PC-3 (cell line): ENCODE measurements around the gene NOS1. TPM values are rescaled to one million over a fixed set of nuclear protein-coding genes. Genes with fewer than 3 reads are reported as not detected.

ENCODE experiments used
- ATAC-seq: fragments of 200-7000 bp; cut with Tn5 transposase; 2 replicates; pipeline ENCODE4 v1.9.1; 2020; ENCODE audit warnings: mild to moderate bottlenecking, moderate library complexity
- BruUV-seq: library from RNA; stranded (reverse); fragments of 400-500 nt; replicated peaks from 2 replicates; lab custom pipeline; 2021; lab: Mats Ljungman, UMichigan
- CTCF ChIA-PET: fragments of 300-600 bp; sonication (Branson Sonifier 250); formaldehyde crosslinking; loops from one replicate; lab custom pipeline; 2022; ENCODE audit warnings: antibody characterized with exemption; lab: Charles Lee
- POLR2A ChIA-PET: fragments of 300-600 bp; sonication (Branson Sonifier 250); formaldehyde crosslinking; loops from one replicate; lab custom pipeline; 2022; ENCODE audit warnings: antibody characterized with exemption; ENCODE audit not compliant: unreplicated experiment; lab: Charles Lee
- DNase-seq: peaks from one replicate; pipeline ENCODE4 v3.0.0-alpha.2; 2015
- H2AFZ ChIP-seq: fragments of 300-600 bp; sonication (generic); 2 replicates; pipeline ENCODE4 v1.6.0; 2016; ENCODE audit warnings: antibody characterized with exemption, low read length
- H3F3A ChIP-seq: fragments of 300-600 bp; sonication (generic); one replicate; pipeline ENCODE4 v1.6.0; 2017; ENCODE audit warnings: antibody characterized with exemption, low read length, control low read depth, mild to moderate bottlenecking; ENCODE audit not compliant: unreplicated experiment
- H3K27ac ChIP-seq: fragments of 300-600 bp; sonication (generic); 2 replicates; pipeline ENCODE4 v1.5.1; 2016; ENCODE audit warnings: mild to moderate bottlenecking, low read length
- H3K27me3 ChIP-seq: fragments of 300-600 bp; sonication (generic); 2 replicates; pipeline ENCODE4 v1.6.1; 2016; ENCODE audit warnings: low read length, mixed read lengths
- H3K36me3 ChIP-seq: fragments of 300-600 bp; sonication (generic); 2 replicates; pipeline ENCODE4 v1.6.1; 2016; ENCODE audit warnings: low read depth, mixed run types, low read length, mixed read lengths
- H3K4me1 ChIP-seq: fragments of 300-600 bp; sonication (generic); 2 replicates; pipeline ENCODE4 v1.5.1; 2016; ENCODE audit warnings: low read length; ENCODE audit not compliant: insufficient read depth
- H3K4me2 ChIP-seq: fragments of 300-600 bp; sonication (generic); 2 replicates; pipeline ENCODE4 v1.6.0; 2016; ENCODE audit warnings: low read length
- H3K4me3 ChIP-seq: fragments of 300-600 bp; sonication (generic); 2 replicates; pipeline ENCODE4 v1.5.1; 2016; ENCODE audit warnings: mild to moderate bottlenecking, low read length, mixed read lengths
- H3K79me2 ChIP-seq: fragments of 300-600 bp; sonication (generic); 2 replicates; pipeline ENCODE4 v1.6.1; 2017; ENCODE audit warnings: low read length, mixed read lengths
- H3K9ac ChIP-seq: fragments of 300-600 bp; sonication (generic); 2 replicates; pipeline ENCODE4 v1.6.0; 2016; ENCODE audit warnings: mild to moderate bottlenecking, low read length
- H3K9me2 ChIP-seq: fragments of 300-600 bp; sonication (generic); replicated peaks from 2 replicates; pipeline ENCODE4 v1.6.1; 2016; ENCODE audit warnings: mixed run types, low read length, mixed read lengths
- H3K9me3 ChIP-seq: fragments of 300-600 bp; sonication (generic); 2 replicates; pipeline ENCODE4 v1.6.1; 2016; ENCODE audit warnings: low read length, mixed read lengths
- H4K20me1 ChIP-seq: fragments of 300-600 bp; sonication (generic); 2 replicates; pipeline ENCODE4 v1.6.1; 2016; ENCODE audit warnings: low read length, mixed read lengths
- EZH2 ChIP-seq: fragments of 300-600 bp; sonication (generic); IDR thresholded peaks from one replicate; pipeline ENCODE4 v1.6.1; 2017; ENCODE audit warnings: antibody characterized with exemption, mild to moderate bottlenecking, low read length; ENCODE audit not compliant: unreplicated experiment
- EZH2phosphoT487 ChIP-seq: fragments of 300-600 bp; sonication (generic); IDR thresholded peaks from 2 replicates; pipeline ENCODE4 v1.6.1; 2018; ENCODE audit warnings: mild to moderate bottlenecking, antibody characterized with exemption, low read length, borderline replicate concordance
- intact Hi-C: fragments of 100-400 bp; cut with micrococcal nuclease; formaldehyde crosslinking; loops from 2 replicates; pipeline ENCODE4 v1.9.0; 2023
- total RNA-seq: library from RNA; depleted of rRNA; stranded (reverse); fragments of >200 nt; gene quantifications from 2 replicates; pipeline ENCODE4 v1.2.3, GENCODE V29; 2014
- TF ChIP-seq, protein P1 (sequence below): fragments of 300-600 bp; sonication (generic); conservative IDR thresholded peaks from 2 replicates; pipeline ENCODE4 v1.5.1; 2017; ENCODE audit warnings: antibody characterized with exemption, low read depth, mild to moderate bottlenecking, low read length

NOS1 gene
- total RNA-seq, 1 experiment from 2014 or later: 0.11 TPM

DNA sequence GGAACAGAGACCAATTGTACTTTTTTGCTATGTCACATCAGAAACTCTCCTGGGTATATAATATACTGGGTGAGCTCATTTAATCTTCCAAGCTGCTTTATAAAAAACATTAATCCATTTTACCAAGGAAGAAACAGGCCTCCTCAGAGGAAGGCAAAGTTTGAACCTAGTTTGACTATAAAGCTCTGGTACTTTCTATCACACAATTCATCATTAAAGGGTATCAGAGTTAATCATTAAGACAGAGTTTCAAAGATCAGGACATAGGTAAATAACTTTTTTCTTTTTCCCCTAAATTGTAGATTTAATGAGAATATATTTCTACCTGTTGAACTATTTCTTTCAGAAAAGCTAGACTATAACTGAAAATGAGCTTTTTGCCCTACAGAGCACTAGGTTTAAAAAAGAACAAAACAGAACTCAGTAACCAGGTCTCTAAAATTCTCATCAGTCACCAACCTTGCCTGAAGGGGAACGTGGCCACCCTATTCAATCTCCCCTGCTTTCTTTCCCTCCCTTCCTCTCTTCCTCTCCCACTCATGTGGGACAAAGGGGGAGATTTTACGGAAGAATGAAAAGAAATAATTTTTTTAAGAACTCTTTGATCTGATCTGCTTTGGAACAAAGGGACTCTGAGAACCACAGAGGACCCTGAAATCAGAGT is 189.8 kb downstream of the NOS1 start:
- intact Hi-C loops: no loop called here
- H3K36me3 ChIP-seq: peaks cover 71% of the 10 kb centered on the region
- no peaks in the 10 kb centered on the region for H3K9me2 ChIP-seq
- no TSS peak for BruUV-seq
- no peak overlapping the region for H3K27ac ChIP-seq
- no peaks in the 10 kb centered on the region for H3K9me3 ChIP-seq
- H3F3A ChIP-seq: no peaks in the 10 kb centered on the region
- no peaks in the 10 kb centered on the region for H3K79me2 ChIP-seq
- H4K20me1 ChIP-seq: no peaks in the 10 kb centered on the region
- no peak overlapping the region for H2AFZ ChIP-seq
- H3K4me3 ChIP-seq: no peak overlapping the region
- no peak overlapping the region for H3K4me2 ChIP-seq
- H3K9ac ChIP-seq: no peak overlapping the region
- DNase-seq (no peak), ATAC-seq (no peak)
- no peaks in the 10 kb centered on the region for H3K27me3 ChIP-seq
- no peaks in the 10 kb centered on the region for H3K4me1 ChIP-seq
- TF ChIP-seq, protein P1, sequence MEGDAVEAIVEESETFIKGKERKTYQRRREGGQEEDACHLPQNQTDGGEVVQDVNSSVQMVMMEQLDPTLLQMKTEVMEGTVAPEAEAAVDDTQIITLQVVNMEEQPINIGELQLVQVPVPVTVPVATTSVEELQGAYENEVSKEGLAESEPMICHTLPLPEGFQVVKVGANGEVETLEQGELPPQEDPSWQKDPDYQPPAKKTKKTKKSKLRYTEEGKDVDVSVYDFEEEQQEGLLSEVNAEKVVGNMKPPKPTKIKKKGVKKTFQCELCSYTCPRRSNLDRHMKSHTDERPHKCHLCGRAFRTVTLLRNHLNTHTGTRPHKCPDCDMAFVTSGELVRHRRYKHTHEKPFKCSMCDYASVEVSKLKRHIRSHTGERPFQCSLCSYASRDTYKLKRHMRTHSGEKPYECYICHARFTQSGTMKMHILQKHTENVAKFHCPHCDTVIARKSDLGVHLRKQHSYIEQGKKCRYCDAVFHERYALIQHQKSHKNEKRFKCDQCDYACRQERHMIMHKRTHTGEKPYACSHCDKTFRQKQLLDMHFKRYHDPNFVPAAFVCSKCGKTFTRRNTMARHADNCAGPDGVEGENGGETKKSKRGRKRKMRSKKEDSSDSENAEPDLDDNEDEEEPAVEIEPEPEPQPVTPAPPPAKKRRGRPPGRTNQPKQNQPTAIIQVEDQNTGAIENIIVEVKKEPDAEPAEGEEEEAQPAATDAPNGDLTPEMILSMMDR: no peak
- no peak for TF ChIP-seq EZH2
- TF ChIP-seq EZH2phosphoT487: no peak
- CTCF ChIA-PET: no interaction called here
- POLR2A ChIA-PET: no interaction called here

DNA sequence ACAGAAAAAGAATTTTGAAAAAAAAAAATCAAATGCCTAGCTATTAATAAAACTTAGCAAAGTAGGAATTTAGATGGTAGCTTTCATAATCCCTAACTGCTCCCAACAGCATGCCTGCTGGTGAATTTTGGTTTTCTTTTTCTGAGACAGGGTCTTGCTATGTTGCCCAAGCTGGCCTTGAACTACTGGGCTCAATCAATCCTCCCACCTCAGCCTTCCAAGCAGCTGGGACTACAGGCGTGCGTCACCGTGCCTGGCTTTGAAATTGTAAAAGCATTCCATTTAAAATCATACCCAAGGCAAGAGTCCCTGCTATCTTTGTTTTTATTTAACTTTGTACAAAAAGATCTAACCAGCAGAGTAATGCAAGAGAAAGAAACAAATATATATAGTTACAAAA is 191.9 kb downstream of the NOS1 start:
- TF ChIP-seq EZH2phosphoT487 (no peak), EZH2 (no peak)
- TF ChIP-seq, protein P1: no peak
- Histone ChIP-seq H3K9me2 (no peaks in the 10 kb centered on the region), H4K20me1 (no peaks in the 10 kb centered on the region), H3F3A (no peaks in the 10 kb centered on the region), H3K9me3 (no peaks in the 10 kb centered on the region), H3K27ac (no peak overlapping the region), H3K36me3 (peaks cover 68% of the 10 kb centered on the region), H3K4me3 (no peak overlapping the region), H3K27me3 (no peaks in the 10 kb centered on the region), H3K4me2 (no peak overlapping the region), H3K4me1 (no peaks in the 10 kb centered on the region), H3K79me2 (no peaks in the 10 kb centered on the region), H2AFZ (no peak overlapping the region), H3K9ac (no peak overlapping the region)
- ChIA-PET CTCF (no interaction called here), POLR2A (interaction anchor here (0.6 kb wide), 1 partner anchor 27 kb away, joined by 19 read pairs; no protein-coding TSS in a partner anchor)
- intact Hi-C loops: no loop called here
- DNase-seq (no peak), ATAC-seq (no peak)
- no TSS peak for BruUV-seq

DNA sequence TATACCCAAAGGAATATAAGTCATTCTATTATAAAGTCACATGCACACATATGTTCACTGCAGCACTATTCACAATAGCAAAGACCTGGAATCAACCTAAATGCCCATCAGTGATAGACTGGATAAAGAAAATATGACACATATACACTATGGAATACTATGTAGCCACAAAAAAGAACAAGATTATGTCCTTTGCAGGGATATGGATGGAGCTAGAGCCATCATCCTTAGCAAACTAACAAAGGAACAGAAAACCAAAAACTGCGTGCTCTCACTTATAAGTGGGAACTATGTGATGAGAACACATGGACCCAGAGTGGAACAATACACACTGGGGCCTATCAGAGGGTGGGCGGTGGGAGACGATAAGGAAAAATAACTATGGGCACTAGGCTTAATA is 192.4 kb downstream of the NOS1 start:
- Histone ChIP-seq H2AFZ (no peak overlapping the region), H3K9me3 (no peaks in the 10 kb centered on the region), H3K27ac (no peak overlapping the region), H3K4me1 (no peaks in the 10 kb centered on the region), H3K36me3 (peaks cover 65% of the 10 kb centered on the region), H4K20me1 (no peaks in the 10 kb centered on the region), H3K79me2 (no peaks in the 10 kb centered on the region), H3K27me3 (no peaks in the 10 kb centered on the region), H3F3A (no peaks in the 10 kb centered on the region), H3K9ac (no peak overlapping the region), H3K9me2 (no peaks in the 10 kb centered on the region), H3K4me2 (no peak overlapping the region), H3K4me3 (no peak overlapping the region)
- intact Hi-C loops: no loop called here
- DNase-seq (no peak), ATAC-seq (no peak)
- BruUV-seq: no TSS peak
- CTCF ChIA-PET: no interaction called here
- POLR2A ChIA-PET: interaction anchor here (0.6 kb wide), 1 partner anchor 26 kb away, joined by 19 read pairs; no protein-coding TSS in a partner anchor
- TF ChIP-seq, protein P1: no peak
- TF ChIP-seq EZH2 (no peak), EZH2phosphoT487 (no peak)
